Fibroblast of lung (primary cell): Measurements from ENCODE around the gene MUC13. TPM values are rescaled to one million over a fixed set of nuclear protein-coding genes. Genes with fewer than 3 reads are reported as not detected.

Experiments
- DNase-seq, 2 donors: peaks; one replicate each; pipeline versions ENCODE4 v3.0.0 to v3.0.0-alpha.2; 2010; ENCODE audit warnings: low read depth in 2 of 2
- H2AFZ ChIP-seq: 2 replicates; pipeline ENCODE4 v1.5.1; 2012; ENCODE audit warnings: low read length, control low read depth, inconsistent platforms
- H3K27ac ChIP-seq: 2 replicates; pipeline ENCODE4 v1.5.1; 2011; ENCODE audit warnings: low read length, control low read depth; ENCODE audit not compliant: insufficient read depth
- H3K27me3 ChIP-seq: 2 replicates; pipeline ENCODE4 v1.5.1; 2011; ENCODE audit warnings: mild to moderate bottlenecking, low read length; ENCODE audit not compliant: control insufficient read depth, insufficient read depth
- H3K36me3 ChIP-seq: 2 replicates; pipeline ENCODE4 v1.5.1; 2011; ENCODE audit warnings: low read length; ENCODE audit not compliant: control insufficient read depth, insufficient read depth
- H3K4me1 ChIP-seq: 2 replicates; pipeline ENCODE4 v1.5.1; 2011; ENCODE audit warnings: low read length; ENCODE audit not compliant: control insufficient read depth, insufficient read depth; ENCODE audit errors: extremely low read depth
- H3K4me2 ChIP-seq: 2 replicates; pipeline ENCODE4 v1.5.1; 2011; ENCODE audit warnings: low read length, control low read depth; ENCODE audit not compliant: insufficient read depth; ENCODE audit errors: extremely low read depth
- H3K4me3 ChIP-seq, 4 experiments: fragments of 200-600 bp in 1 of 4; sonication (generic) in 1 of 4; replicated peaks in 1 of 4; 2 replicates each; pipeline ENCODE4 v1.5.1; 2011 to 2016; ENCODE audit warnings: low read length in 4 of 4, low read depth in 3 of 4, mild to moderate bottlenecking in 3 of 4, control low read depth in 2 of 4, inconsistent platforms in 1 of 4, mixed read lengths in 1 of 4; ENCODE audit not compliant: insufficient read depth in 1 of 4; ENCODE audit errors: control extremely low read depth in 1 of 4
- H3K79me2 ChIP-seq: 2 replicates; pipeline ENCODE4 v1.5.1; 2012; ENCODE audit warnings: mild to moderate bottlenecking, low read length, inconsistent platforms; ENCODE audit not compliant: control insufficient read depth, insufficient read depth
- H3K9ac ChIP-seq: 2 replicates; pipeline ENCODE4 v1.5.1; 2011; ENCODE audit warnings: mild to moderate bottlenecking, low read length, control low read depth; ENCODE audit not compliant: insufficient read depth
- H3K9me3 ChIP-seq: 2 replicates; pipeline ENCODE4 v1.5.1; 2012; ENCODE audit warnings: low read depth, low read length; ENCODE audit not compliant: control insufficient read depth, insufficient read depth
- H4K20me1 ChIP-seq: 2 replicates; pipeline ENCODE4 v1.5.1; 2011; ENCODE audit warnings: low read length; ENCODE audit not compliant: control insufficient read depth, insufficient read depth; ENCODE audit errors: extremely low read depth
- CTCF ChIP-seq, 2 donors: IDR thresholded peaks in 1 of 2; conservative IDR thresholded peaks in 1 of 2; 1 replicate in 1 of 2; 2 replicates in 1 of 2; pipeline ENCODE4 v1.5.1; 2011 to 2012; ENCODE audit warnings: low read length in 2 of 2, control low read depth in 1 of 2, inconsistent platforms in 1 of 2, low read depth in 1 of 2, mild to moderate bottlenecking in 1 of 2
- EZH2 ChIP-seq: IDR thresholded peaks from 2 replicates; pipeline ENCODE4 v1.5.1; 2012; ENCODE audit warnings: low read length, control low read depth, mild to moderate bottlenecking; ENCODE audit errors: missing control alignments
- polyA plus RNA-seq, 2 donors: library from polyadenylated mRNA; depleted of rRNA in 1 of 2; stranded (reverse) in 1 of 2; unstranded in 1 of 2; fragments of >200 nt; gene quantifications; 2 replicates each; pipeline ENCODE4 v1.2.1, GENCODE V29; 2011 to 2012; ENCODE audit warnings: missing spikeins in 1 of 2
- total RNA-seq: library from RNA; depleted of rRNA; stranded (reverse); fragments of >200 nt; gene quantifications from 2 replicates; pipeline ENCODE4 v1.2.1, GENCODE V29; 2014

Gene MUC13
- total and polyA plus RNA-seq, 2 donors (not counting 1 experiment from before 2014, with no cell fraction given): under 0.01 TPM; not detected in 1

- Histone ChIP-seq H3K4me1 (no peaks in the 10 kb centered on the region), H3K4me2 (no peak overlapping the region), H3K4me3 (no peak overlapping the region), H3K36me3 (no peaks in the 10 kb centered on the region), H2AFZ (no peak overlapping the region), H3K27me3 (no peaks in the 10 kb centered on the region), H4K20me1 (no peaks in the 10 kb centered on the region), H3K9ac (no peak overlapping the region), H3K27ac (no peak overlapping the region), H3K79me2 (no peaks in the 10 kb centered on the region), H3K9me3 (no peaks in the 10 kb centered on the region)
- DNase-seq: no peak
- TF ChIP-seq CTCF (conservative IDR thresholded peaks at IDR 0.05 in 1 of 2, IDR thresholded peaks at IDR 0.05 in 1 of 2; ENCODE audit: low read depth in 1 of 2, low read length in 2 of 2): no peak
- TF ChIP-seq EZH2: no peak
These were observed 41.0 kb downstream of the MUC13 start for GRCh38 chr3:124893526-124893925.

- TF ChIP-seq CTCF (conservative IDR thresholded peaks at IDR 0.05 in 1 of 2, IDR thresholded peaks at IDR 0.05 in 1 of 2; ENCODE audit: low read depth in 1 of 2, low read length in 2 of 2) (no peak), EZH2 (no peak)
These were observed 43.9 kb downstream of the MUC13 start for GRCh38 chr3:124890573-124891190.

GRCh38 chr3:124888482-124889441, 45.8 kb downstream of the MUC13 start:
- H3K9me3 ChIP-seq: no peaks in the 10 kb centered on the region
- H3K79me2 ChIP-seq: peaks cover 15% of the 10 kb centered on the region
- H3K27me3 ChIP-seq: no peaks in the 10 kb centered on the region
- no peak overlapping the region for H3K9ac ChIP-seq
- no peak overlapping the region for H3K4me2 ChIP-seq
- no peaks in the 10 kb centered on the region for H4K20me1 ChIP-seq
- no peak overlapping the region for H3K27ac ChIP-seq
- TF ChIP-seq EZH2 (no peak), CTCF (conservative IDR thresholded peaks at IDR 0.05 in 1 of 2, IDR thresholded peaks at IDR 0.05 in 1 of 2; ENCODE audit: low read depth in 1 of 2, low read length in 2 of 2) (no peak)
- no peak overlapping the region for H3K4me3 ChIP-seq
- H2AFZ ChIP-seq: no peak overlapping the region
- H3K4me1 ChIP-seq: no peaks in the 10 kb centered on the region
- no peaks in the 10 kb centered on the region for H3K36me3 ChIP-seq
- DNase-seq: no peak

More at GRCh38 chr3:124890573-124891190, 43.9 kb downstream of the MUC13 start:
- Histone ChIP-seq H3K36me3 (no peaks in the 10 kb centered on the region), H3K27me3 (no peaks in the 10 kb centered on the region), H4K20me1 (no peaks in the 10 kb centered on the region), H3K4me1 (no peaks in the 10 kb centered on the region), H3K27ac (no peak overlapping the region), H3K9ac (no peak overlapping the region), H3K4me2 (no peak overlapping the region), H3K4me3 (no peak overlapping the region), H3K9me3 (no peaks in the 10 kb centered on the region), H3K79me2 (peaks cover 4% of the 10 kb centered on the region), H2AFZ (no peak overlapping the region)
- DNase-seq: peak in 1 of 2 donors; percentile 11
